ENCODE results near the gene INPP1.
"Not testable (repeated sequence)": the region's sequence is repeated elsewhere in the genome, so short reads cannot be mapped to it uniquely, and the experiment has no call there.

Gene INPP1

GRCh38 chr2:190343536-190344275 lies at the start of gene INPP1:
Gene INPP1 (plus strand): TSS chr2:190343589. CDS start chr2:190360103, 16,514 bp downstream.
- DNase-seq: peak; percentile 49

DNA sequence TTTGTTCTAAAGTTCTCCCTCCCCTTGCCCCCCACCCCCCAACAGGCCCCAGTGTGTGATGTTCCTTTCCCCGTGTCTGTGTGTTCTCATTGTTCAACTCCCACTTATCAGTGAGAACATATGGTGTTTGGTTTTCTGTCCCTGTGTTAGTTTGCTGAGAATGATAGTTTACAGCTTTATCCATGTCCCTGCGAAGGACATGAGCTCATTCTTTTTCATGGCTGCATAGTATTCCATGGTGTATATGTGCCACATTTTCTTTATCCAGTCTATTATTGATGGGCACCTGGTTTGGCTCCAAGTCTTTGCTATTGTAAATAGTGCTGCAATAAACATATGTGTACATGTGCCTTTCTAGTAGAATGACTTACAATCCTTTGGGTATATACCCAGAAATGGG lies 45.5 kb upstream of the INPP1 start:
- DNase-seq: not testable (repeated sequence)

- no peak for DNase-seq
Observed at GRCh38 chr2:190301032-190301431, 42.4 kb upstream of the INPP1 start.

DNA sequence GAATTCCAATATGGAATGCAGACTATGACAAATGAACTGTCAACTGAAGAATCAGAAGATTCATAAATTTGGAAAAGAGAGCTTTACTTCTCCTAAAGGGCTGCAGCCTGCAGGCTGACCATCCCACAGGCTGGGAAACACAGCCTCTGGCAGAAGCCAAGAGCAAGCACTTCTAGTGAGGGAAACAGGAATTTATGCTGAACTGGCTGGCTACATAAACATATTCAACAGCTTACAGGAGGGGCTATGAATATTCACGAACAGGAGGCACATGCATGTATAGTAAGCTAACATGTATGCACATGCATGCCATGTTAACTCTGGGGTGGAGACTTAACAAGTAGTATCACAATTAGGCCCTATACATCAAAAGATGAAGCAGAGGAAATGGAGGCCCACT lies 41.3 kb upstream of the INPP1 start:
- no peak for DNase-seq

GRCh38 chr2:190303647-190304046 lies 39.7 kb upstream of the INPP1 start:
- no peak for DNase-seq

GRCh38 chr2:190304404-190304803 lies 39.0 kb upstream of the INPP1 start:
- no peak for DNase-seq

DNA sequence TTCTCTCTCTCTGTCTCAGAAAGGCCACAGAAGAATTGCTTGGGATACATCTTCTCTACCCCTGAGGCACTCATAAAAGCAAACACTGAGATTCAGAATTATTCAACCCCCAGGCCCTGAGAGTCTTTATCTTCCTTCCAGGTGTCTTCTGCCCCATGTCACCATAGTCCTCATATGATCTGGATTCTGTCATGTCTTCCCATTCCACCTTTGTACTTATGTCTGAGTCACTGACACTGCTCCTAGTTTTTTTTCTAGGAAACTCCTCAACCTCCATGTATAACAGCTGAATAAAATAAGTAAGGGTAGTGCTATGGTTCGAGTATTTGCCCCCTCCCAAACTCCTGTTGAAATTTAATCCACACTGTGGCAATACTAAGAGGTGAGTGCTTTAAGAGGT lies 35.4 kb upstream of the INPP1 start:
- DNase-seq: no peak

DNA sequence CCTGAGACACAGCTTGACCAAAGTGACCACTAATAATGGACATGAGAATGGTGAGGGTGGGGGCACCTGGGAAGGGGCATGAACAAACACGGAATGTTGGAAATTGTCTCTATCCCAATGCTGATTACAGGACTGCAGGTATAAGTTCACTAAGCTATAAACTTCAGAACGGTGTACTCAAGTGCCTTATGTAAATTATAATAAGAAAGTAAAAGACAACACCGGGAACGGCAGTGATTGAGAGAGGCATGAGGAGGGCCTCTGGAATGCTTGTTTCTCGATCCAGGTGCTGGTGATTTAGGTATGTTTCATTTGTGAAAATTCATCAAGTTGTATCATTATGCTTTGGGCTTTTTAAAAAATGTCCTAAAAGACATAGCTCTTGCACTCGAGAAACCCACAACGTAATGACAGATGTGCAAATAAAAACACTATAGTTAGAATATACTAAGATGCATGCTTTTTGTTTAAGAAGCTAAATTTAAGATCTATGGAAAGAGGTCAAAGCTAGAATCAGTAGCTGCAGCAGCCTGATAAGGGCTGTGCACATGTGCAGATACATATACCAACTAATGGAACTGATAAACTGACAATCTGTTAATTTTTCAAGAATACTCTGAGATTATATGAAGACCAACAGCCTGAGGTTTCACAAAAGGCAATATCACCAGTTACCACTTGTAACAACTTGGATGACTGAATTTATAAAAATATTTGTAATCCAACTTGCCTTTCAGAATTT lies 31.3 kb upstream of the INPP1 start:
- DNase-seq: no peak

DNA sequence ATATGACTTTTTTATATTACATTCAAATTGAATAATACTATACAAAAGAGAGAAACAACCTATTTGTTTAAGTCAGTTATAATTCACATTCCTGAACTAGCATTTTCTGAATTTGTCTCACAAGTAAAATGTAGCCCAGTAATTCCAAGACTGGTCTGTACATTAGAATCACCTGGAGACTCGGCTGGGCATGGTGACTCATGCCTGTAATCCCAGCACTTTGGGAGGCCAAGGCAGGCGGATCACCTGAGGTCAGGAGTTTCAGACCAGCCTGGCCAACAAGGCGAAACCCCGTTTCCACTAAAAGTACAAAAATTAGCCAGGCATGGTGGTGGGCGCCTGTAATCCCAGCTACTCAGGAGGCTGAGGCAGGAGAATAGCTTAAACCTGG lies 30.8 kb upstream of the INPP1 start:
- DNase-seq: not testable (repeated sequence)

DNA sequence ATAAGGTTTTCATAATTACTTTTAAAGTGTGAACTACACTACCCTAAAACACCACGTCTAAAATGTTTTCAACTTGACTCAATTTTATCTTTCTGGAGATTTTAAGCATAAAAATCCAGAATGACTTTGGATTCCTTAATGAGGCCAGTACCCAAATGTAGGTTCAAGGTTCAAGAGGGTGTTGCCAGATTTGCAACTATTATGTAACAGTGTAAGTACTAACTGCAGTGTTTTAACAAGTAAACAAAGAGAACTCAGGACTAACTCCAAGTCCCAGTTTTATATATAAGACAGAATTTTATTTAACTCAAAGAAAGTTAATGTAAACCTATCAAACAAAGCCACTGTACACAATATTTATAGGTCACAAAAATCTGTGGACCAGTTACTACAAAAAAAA lies 29.5 kb upstream of the INPP1 start:
- DNase-seq: no peak

DNA sequence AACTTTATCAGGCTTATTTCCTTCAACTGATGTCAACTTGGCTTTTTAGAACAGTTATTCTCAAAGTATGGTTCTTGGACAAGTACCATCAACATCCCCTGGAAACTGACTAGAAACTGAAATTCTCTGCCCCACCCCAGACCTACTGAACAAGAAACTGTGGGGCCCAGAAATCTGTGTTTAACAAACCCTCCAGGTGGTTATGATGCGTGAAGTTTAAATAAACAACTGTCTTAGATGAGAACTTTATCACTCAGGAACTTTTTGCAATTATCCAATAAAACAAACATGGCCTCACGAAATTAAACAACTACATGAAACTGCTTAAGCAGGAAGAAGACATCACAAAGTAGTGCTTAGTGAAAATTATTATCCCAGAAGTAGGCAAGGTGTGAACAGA lies 28.1 kb upstream of the INPP1 start:
- DNase-seq: no peak

DNA sequence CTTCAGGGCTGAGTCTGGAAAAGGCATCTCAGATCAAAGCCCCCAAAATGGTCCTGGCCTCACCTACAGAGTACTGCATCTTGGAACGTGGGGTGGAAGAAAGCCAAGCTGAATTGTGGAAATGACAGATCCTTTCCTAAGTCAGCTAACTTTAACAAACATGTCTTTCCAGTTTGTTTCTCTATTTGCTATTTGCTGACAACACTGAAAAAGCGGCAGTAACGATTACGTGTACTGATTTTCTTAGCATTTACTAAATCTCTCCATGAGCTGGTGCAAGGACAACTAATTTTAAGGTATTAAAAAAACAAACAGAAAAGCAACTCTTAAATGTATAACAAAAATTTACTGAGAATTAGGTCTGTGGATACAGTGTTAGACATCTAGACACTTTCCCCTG lies 24.9 kb upstream of the INPP1 start:
- no peak for DNase-seq

GRCh38 chr2:190318931-190319554 lies 24.3 kb upstream of the INPP1 start:
- peak; percentile 18 for DNase-seq

- DNase-seq: peak; percentile 85
Observed at GRCh38 chr2:190319555-190320498, 23.6 kb upstream of the INPP1 start, which contains the start of gene HIBCH. Gene HIBCH (minus strand): TSS chr2:190319826. CDS start chr2:190319750, 76 bp downstream.

DNA sequence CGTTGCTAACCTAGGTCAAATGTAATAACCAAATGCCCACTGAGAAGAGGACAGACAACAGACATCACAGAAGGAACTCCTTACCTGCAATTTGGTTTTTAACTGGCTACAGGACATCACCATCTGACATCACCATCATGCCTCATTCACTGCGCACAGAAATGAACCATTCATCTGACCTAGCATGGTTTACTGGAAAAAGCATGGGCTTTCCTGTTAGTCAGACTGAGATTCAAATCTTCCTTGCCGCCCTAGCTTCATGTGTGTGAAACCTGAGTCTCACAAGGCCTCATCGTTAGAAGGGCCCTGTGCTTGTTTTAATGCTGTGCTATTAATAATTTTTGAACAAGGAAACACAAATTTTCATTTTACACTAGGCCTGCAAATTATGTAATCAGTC lies 22.7 kb upstream of the INPP1 start:
- DNase-seq: no peak

DNA sequence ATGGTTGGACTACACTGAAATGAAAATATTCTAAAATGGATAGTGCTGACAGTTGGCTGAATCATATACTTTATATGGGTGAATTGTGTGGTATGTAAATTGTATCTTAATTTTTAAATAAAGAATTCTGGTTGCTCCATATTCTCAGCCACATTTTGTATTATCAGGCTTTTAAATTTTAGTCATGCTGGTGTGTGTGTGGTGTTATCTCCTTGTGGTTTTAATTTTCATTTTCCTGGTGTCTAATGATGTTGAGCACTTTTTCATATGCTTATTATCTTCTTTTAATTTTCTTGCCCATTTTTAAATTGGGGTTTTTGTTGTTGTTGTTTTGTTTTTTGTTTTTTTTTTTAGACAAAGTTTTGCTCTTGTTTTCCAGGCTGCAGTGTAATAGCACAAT lies 20.0 kb upstream of the INPP1 start:
- no peak for DNase-seq

DNA sequence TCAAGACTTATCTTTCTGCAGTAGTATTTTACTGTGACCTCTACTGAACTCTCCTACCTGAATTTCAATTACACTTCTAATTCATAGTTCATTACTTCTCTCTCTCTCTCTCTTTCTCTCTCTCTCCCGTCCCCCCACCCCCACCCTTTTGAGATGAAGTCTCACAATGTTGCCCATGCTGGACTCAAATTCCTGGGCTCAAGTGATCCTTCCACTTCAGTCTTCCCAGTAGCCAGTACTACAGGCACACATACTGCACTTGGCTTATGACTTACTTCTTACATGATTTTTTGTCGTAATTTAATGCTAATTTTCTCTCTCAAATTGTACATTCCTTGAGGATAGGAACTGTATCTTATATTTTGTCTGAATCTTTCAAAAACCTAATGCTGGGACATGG lies 17.8 kb upstream of the INPP1 start:
- DNase-seq: no peak

DNA sequence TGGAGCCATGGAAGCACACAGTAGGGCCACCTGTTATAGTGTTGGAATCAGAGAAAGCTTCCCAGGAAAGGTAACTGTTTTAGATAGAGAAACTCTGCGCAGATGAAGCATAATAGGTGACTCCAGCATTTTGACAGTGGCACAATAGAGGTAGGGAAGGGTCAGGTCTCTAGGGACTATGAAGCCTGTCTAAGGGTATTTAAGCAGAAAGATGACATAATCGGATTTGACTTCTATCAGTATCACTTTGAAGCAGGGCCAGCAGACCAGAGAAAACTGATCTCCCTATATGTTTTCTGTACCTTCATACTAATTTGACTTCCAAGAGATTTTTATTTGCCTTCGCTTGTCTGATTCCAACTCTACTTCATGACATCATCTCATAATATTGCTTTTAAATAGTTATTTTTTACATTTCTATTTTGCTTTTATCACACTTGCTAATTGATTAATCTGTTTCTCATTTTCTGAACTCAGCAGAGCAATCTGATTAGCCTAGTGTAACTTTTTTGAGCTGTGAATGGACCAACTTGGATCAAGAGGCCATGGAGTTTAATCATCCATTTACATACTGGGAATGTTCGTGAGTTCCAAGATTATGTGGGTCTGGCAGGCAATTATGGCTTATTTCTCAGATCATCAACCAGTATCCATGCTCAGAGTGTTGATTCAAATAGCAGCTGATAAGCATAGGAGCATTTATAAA lies 15.4 kb upstream of the INPP1 start:
- DNase-seq: no peak

GRCh38 chr2:190328573-190329147 lies 14.7 kb upstream of the INPP1 start:
- DNase-seq: no peak

DNA sequence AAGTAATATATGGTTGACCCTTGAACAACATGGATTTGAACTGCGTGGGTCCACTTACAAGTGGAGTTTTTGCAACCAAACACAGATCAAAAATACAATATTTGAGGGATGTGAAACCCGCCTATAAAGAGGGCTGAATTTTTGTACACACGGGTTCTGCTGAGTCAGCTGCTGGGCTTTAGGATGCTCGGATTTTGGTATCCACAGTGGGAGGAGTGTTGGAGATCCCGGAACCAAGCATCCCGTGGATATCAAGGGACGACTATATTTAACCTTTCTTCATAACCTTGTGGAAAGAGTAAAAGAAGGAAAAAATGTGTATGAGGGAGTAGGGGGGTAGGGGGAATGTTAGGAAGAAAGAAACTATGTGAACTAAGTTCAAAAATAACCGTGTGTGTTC lies 10.0 kb upstream of the INPP1 start:
- no peak for DNase-seq

- DNase-seq: no peak
Observed at GRCh38 chr2:190333928-190334327, 9.5 kb upstream of the INPP1 start.

Measured in activated naive CD4-positive, alpha-beta T cell treated with anti-CD3 and anti-CD28 coated beads, Interleukin-2, amount 50 U/mL, for 16 hours (primary cell).